HL-60 (cell line): ENCODE results near the gene METTL16.

ENCODE experiments used
- DNase-seq, 2 experiments: peaks; one replicate each; pipeline ENCODE4 v3.0.0-alpha.2; 2010 to 2020; ENCODE audit warnings: low read depth in 1 of 2, low spot score in 1 of 2
- H3K27ac ChIP-seq: fragments of 250-450 bp; sonication (Bioruptor Pico); replicated peaks from 2 replicates; pipeline ENCODE4 v1.5.1; 2020; ENCODE audit warnings: mild to moderate bottlenecking, moderate library complexity
- H3K27me3 ChIP-seq: fragments of 250-450 bp; sonication (Bioruptor Pico); 2 replicates; pipeline ENCODE4 v1.5.1; 2021; ENCODE audit warnings: mild to moderate bottlenecking, moderate library complexity; ENCODE audit not compliant: insufficient read depth, poor library complexity, severe bottlenecking
- H3K4me3 ChIP-seq: replicated peaks from 2 replicates; pipeline ENCODE4 v1.5.1; 2011; ENCODE audit warnings: mild to moderate bottlenecking, control low read depth, low read length; ENCODE audit not compliant: insufficient read depth
- CTCF ChIP-seq: IDR thresholded peaks from one replicate; pipeline ENCODE4 v1.5.1; 2011; ENCODE audit warnings: low read length, control low read depth, inconsistent platforms; ENCODE audit not compliant: insufficient read depth
- GABPA ChIP-seq: IDR thresholded peaks from 2 replicates; pipeline ENCODE4 v1.6.1; 2012; ENCODE audit warnings: low read depth
- POLR2AphosphoS5 ChIP-seq: IDR thresholded peaks from 2 replicates; pipeline ENCODE4 v1.6.1; 2012; ENCODE audit warnings: low read depth
- SPI1 ChIP-seq: IDR thresholded peaks from 2 replicates; pipeline ENCODE4 v1.6.1; 2012; ENCODE audit warnings: low read depth, mild to moderate bottlenecking, borderline replicate concordance
- TF ChIP-seq, protein P1 (sequence below): IDR thresholded peaks from 2 replicates; pipeline ENCODE4 v1.6.1; 2012; ENCODE audit warnings: low read depth; ENCODE audit not compliant: insufficient replicate concordance

The METTL16 gene

DNA sequence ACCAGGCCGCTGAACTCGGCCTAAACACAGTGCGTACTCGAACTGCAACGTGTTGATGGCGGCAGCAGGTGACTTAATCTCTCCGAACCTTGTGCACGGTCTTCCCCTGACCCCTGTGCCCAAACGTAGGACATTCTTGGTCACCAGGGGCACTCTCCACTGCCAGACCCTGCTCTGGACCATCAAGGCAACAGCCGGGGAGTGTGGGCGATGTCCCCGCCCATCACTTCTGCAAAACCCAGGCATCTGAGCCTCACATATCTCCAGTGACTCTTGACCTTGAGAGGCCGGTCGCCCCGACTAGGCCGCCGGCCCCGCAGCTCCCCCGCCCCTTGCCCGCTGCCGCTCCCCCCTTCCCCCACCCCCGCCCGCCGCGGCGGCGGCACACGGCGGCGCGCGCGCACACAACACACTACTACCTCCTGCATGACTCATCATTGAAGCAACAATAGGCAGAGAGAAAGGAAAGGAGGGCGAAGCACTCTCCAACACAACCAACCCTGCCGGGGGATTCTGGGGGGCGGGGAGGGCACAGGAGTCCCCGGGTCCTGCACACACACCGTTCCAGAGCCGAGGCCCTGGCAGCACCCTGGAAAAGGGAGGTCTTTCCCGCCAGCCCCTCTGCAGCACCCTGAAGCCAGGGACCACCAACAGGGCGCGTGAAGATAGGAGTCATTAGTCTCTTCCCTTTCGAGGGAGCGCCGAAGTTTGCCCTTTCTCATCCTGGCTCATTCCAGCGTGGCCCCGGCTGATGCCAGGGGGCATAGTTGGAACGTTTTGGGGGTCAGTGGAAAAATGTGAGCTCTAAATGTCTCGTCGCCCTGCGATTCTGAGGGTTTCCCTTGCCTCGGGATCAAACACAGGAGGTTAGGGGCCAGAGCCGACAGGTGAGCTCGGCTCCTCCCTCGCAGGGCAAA is 112.8 kb downstream of the METTL16 start:
- H3K27me3 ChIP-seq, result no peaks in the 10 kb centered on the region
- H3K4me3 ChIP-seq, result peak overlapping the region; percentile 54
- TF ChIP-seq GABPA (no peak), POLR2AphosphoS5 (0 out of 2 replicates have a peak, but pooled peaks have one; percentile 3)
- peak; percentile 40 to 60 for DNase-seq
- H3K27ac ChIP-seq, result peak overlapping the region; percentile 93

DNA sequence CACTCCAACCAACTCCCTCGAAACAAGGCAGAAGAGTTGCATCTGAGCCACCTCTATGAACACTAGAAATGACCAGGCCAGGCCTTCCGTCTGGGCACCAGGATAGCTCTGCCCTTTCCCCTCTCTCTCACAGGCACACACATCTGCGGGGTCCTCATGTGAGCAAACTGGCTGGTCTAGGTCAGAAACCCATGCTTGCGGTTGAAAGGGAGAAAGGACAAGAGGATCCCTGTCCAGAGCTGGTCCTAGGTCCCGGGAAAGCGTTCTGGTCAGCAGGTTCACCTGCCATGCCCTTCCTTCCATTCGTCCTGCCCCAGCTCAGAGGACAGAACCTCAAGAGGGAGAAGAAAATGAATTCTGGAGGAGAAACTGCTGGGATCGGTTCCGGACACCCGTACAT is 113.5 kb downstream of the METTL16 start:
- no peak for TF ChIP-seq CTCF
- no peak for TF ChIP-seq POLR2AphosphoS5
- TF ChIP-seq SPI1, result no peak
- TF ChIP-seq, protein P1, sequence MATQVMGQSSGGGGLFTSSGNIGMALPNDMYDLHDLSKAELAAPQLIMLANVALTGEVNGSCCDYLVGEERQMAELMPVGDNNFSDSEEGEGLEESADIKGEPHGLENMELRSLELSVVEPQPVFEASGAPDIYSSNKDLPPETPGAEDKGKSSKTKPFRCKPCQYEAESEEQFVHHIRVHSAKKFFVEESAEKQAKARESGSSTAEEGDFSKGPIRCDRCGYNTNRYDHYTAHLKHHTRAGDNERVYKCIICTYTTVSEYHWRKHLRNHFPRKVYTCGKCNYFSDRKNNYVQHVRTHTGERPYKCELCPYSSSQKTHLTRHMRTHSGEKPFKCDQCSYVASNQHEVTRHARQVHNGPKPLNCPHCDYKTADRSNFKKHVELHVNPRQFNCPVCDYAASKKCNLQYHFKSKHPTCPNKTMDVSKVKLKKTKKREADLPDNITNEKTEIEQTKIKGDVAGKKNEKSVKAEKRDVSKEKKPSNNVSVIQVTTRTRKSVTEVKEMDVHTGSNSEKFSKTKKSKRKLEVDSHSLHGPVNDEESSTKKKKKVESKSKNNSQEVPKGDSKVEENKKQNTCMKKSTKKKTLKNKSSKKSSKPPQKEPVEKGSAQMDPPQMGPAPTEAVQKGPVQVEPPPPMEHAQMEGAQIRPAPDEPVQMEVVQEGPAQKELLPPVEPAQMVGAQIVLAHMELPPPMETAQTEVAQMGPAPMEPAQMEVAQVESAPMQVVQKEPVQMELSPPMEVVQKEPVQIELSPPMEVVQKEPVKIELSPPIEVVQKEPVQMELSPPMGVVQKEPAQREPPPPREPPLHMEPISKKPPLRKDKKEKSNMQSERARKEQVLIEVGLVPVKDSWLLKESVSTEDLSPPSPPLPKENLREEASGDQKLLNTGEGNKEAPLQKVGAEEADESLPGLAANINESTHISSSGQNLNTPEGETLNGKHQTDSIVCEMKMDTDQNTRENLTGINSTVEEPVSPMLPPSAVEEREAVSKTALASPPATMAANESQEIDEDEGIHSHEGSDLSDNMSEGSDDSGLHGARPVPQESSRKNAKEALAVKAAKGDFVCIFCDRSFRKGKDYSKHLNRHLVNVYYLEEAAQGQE, result no peak
- TF ChIP-seq GABPA, result no peak
- Histone ChIP-seq H3K27me3 (no peaks in the 10 kb centered on the region), H3K4me3 (peak overlapping the region; percentile 29; the same call in 1 of the 2 replicates), H3K27ac (peak overlapping the region; percentile 93)
- no peak for DNase-seq

- H3K4me3 ChIP-seq, result peak overlapping the region; percentile 31
- H3K27me3 ChIP-seq, result no peaks in the 10 kb centered on the region
- peak overlapping the region; percentile 93 for H3K27ac ChIP-seq
- TF ChIP-seq SPI1 (no peak), GABPA (no peak), POLR2AphosphoS5 (no peak), CTCF (no peak)
- TF ChIP-seq, protein P1, result no peak
- DNase-seq, result no peak
Measured at GRCh38 chr17:2397247-2398171, 114.2 kb downstream of the METTL16 start.
